HG02885 (cell line): ENCODE measurements around the gene MEMO1.
"Not testable (repeated sequence)": the region's sequence is repeated elsewhere in the genome, so short reads cannot be mapped to it uniquely, and the experiment has no call there.

Experiments used
- ATAC-seq: cut with Tn5 transposase; IDR thresholded peaks from one replicate; pipeline ENCODE4 v1.9.1; 2021; ENCODE audit warnings: mild to moderate bottlenecking; ENCODE audit not compliant: unreplicated experiment, poor library complexity

The MEMO1 gene

DNA sequence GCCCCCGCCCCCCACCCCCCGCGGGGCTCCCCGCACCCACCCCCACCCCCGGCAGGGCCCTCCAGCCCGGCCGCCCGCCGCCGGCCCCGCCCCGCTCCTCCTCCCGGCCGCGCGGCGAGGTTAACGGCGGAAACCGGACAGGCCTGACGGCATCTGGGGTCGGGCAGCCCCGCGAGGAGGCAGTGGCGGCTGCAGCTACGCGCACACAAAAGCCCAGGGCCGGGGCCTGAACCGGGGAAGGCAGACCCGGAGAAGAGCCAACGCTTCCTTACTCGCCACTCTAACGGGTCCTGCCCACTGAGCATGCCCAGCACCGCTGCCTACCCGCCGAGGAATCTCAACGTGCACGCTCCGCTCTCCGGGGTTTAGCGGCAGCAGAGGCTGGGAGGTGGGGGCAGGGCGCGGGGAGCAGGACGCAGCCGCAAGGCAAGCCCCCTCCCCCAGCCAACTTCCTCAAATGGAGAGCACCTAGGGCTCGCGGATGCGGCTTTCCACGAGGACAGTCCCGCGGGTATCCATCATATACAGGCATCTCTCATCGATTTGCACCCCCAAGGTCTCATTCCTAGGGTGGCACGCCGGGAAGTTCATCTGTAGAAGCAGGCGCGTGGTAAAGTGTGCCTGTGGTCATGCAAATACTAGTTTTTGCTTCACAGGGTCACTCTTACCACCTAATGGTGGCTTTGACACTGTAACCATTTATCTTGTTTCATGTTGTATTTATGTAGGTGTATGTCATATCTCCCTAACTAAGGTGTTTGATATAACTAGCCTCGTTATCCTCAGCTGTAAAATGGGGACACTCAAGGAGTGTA, at the start of gene MEMO1:
TSS of gene MEMO1 (minus strand) at position 339 of the 815 bp plus-strand sequence. CDS start 761 bp downstream, outside the sequence.
- peak; percentile 70 for ATAC-seq

DNA sequence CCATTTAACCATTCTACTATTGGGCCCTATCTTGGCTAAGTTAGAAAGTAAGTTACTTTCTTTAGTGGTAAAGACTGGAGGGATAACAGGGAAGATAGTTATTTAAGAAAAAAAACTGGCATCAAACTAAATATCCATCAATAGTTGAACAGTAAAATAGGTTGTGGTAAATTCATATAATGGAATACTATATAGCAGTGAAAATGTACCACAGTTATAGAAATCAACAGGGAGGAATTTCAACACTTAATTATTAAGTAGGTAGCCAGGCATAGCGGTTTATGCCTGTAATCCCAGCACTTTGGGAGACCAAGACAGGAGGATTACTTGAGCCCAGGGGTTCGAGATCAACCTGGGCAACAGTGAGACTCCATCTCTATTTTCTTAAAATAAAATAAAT, 49.5 kb upstream of the MEMO1 start:
- ATAC-seq: no peak

DNA sequence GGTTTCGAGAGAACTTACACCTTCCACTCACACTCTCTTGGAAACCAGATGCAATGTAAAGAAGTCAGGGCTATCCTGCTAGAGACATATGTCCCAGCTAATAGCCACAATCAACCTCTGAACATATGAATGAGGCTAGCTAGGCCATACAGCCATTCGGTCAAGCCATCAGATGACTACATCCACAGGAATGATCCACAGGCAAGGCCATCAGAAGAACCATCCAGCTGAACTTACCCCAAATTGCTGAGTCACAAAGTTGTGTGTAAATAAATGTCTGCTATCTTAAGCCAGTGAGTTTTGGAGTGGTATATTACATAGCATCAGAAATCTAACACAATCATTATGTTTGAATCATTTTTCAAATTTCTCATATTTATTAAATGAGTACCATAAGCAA, 47.3 kb upstream of the MEMO1 start:
- ATAC-seq: no peak

DNA sequence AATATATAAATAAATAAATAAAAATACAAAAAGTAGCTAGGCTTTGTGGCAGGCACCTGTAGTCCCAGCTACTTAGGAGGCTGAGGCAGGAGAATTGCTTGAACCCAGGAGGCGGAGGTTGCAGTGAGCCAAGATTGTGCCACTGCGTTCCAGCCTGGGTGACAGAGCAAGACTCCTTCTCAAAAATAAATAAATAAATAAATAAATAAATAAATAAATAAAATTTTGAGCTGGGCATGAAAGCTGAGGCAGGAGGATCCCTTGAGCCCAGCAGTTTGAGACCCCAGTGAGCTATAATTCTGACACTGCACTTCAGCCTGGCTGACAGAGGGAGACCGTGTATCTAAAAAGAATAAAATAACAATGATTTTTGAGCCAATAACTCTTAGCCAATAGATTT, 43.8 kb upstream of the MEMO1 start:
- ATAC-seq: not testable (repeated sequence)

DNA sequence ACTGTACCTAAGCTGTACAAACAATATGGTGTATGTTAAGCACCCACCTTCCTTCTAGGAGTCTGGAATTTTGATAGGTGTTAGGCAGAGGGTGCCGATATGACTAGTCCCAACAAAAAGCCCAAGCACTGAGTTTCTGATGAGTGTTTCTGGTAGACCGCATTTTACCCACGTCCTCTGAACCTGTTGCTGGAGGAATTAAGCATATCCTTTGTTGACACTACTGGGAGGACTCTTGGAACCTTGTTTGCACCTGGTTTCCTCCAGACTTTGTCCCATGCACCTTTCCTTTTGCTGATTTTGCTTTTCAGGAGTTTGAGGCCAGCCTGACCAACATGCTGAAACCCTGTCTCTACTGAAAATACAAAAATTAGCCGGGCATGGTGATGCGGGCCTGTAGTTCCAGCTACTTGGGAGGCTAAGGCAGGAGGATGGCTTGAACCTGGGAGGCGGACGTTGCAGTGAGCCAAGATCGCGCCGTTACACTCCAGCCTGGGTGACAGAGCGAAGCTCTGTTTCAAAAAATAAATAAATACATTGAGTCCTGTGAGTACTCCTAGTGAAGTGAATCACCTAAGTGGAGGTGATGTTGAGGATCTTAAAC, 41.1 kb upstream of the MEMO1 start:
- no peak for ATAC-seq

DNA sequence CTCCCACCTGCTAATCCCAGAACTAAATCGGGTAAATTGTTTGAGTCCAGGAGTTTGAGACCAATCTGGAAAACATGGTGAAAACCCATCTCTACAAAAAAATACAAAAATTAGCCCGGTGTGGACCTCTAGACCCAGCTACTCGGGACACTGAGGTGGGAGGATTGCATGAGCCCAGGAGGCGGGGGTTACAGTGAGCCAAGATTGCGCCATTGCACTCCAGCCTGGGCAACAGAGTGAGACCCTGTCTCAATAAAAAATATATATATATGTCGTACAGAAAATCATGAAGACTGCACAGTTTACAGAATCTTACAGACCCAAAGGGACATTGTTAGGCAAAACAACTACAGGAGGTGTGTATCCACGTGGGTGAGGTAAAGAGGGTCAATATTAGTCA, 32.8 kb upstream of the MEMO1 start:
- ATAC-seq: no peak

DNA sequence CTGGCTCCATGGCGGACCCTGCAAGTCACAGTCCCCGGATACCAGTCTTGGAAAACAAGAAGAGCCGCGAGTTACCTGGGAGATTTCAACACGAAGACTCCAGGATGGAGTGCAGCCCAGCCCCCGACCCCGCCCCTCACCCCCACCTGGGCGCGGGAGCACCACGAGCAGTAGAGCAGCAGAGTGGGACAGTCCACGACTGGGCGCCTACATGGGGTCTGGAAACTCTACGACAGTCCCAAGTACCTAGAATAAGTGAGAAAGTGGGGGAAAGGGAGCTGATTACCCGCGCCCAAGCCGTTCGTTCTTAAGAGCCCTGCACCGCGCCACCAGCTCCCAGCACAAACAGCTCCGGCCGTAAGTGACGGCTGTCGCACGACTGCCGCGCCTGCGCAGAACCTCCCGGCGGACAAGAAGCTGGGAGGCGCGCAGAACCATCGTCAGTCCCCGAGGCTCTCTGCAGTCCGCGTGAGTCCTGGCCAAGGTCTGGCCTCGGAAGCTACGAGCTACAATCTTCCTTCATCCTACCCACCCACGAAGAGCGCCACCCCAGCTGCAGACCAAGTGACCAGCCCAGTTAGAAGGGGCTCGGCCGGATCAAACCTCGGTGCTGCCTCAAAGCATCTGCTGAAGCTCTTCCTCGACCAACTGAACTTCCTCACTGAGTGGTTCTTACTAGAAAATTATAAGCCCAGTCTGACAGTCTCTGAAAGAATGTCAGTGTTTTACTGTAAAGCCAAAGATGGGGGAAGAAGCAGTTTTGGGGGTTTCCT, 28.8 kb upstream of the MEMO1 start, which contains the start of gene DPY30:
TSS of gene DPY30 (minus strand) at position 359 of the 773 bp plus-strand sequence. CDS start at position 10, 349 bp downstream.
- peak; percentile 90 for ATAC-seq

DNA sequence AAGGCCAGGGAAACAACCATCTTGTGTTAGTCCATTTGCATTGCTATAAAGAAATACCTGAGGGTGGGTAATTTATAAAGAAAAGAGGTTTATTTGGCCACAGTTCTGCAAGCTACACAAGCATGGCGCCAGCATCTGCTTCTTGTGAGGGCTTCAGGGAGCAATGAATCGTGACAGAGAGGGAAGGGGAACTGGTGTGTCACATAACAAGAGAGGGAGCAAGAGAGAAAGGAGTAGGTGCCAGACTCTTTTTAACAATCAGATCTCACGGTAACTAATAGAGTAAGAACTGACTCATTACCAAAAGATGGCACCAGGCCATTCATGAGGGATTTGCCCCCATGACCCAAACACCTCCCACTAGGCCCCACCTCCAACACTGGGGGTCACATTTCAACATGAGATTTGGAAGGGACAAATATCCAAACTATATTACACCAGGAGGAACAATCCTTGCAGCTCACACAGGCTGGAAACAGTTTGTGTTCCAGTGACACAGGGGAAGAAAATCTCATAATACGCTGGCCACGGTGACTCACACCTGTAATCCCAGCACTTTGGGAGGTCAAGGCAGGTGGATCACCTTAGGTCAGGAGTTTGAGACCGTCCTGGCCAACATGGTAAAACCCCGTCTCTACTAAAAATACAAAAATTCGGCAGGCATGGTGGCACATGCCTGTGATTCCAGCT, 23.5 kb upstream of the MEMO1 start:
- ATAC-seq: not testable (repeated sequence)

DNA sequence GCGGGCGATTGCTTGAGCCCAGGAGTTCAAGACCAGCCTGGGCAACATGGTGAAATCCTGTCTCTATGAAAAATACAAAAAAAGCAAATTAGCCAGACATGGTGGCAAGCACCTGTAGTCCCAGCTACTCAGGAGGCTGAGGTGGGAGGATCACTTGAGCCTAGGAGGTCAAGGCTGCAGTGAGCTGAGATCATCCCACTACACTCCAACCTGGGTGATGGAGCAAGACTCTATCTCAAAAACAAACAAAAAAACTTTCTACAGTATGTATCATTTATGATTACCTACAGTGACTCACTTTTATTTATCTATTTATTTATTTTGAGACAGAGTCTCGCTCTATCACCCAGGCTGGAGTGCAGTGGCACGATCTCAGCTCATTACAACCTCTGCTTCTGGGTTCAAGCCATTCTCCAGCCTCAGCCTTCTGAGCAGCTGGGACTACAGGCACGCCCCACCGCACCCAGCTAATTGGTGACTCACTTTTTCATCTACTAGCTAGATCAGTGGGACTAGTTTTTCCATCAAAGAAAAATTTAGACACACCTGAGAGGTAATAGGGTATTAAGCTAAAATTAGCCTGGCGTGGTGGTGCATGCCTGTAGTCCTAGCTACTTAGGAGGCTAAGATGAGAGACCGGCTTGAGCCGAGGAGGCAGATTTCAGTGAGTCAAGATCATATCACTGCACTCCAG, 8.1 kb upstream of the MEMO1 start:
- not testable (repeated sequence) for ATAC-seq

DNA sequence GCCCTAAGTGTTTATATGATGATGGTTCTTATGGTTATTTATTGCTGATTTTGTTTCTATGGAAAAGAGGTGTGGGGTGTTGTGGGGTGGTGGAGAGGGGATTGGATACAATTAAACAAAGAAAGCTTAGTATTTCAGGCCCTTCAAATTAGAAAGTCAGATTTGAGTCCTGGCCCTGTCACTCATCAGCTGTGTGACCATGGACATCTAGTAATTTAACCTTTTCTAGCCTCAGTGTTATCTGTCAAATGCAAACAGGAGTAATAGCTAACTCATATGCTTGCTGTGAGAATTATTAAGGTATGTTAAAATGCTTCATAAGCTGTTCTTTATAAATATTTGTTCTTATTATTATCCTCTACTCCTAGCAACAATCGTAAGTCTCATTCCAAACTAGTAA, 2.1 kb upstream of the MEMO1 start:
- no peak for ATAC-seq

DNA sequence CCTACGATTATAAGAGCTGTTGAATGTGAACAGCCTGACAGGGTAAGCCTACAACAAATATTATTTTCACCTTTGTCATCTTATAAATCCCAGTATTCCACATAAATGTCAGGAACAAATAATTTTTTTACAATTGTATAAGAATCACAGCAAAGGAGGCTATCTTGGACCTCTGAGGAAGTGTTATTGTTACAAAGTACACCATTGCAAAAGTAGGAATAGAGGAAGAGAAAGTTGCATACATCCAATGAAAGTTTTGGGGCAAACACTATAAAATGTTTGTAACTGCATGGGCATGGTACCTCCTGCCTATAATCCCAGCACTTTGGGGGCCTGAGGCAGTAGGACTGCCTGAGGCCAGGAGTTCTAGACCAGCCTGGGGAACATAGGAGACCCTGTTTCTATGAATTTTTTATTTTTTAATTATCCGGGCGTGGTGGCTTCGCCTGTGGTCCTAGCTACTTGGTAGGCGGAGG, 715 bp upstream of the MEMO1 start:
- no peak for ATAC-seq

DNA sequence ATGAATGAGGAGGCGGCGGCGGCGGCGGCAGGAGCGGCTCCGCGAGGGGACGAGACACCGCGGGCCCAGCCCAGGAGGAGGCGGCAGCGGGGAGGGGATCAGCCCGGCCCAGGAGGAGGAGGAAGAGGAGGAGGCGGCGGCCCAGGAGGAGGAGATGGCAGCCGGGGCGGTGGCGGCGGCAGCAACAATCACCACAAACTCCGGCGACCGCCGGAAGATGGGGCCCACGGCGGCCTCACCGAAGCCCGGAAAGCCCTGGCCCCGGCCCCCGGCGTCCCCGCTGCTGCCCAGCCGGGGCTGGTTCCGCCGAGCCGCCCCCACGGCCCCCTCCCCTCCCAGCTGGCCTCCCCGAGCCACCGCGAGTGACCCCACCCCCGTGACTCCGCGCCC, 533 bp downstream of the MEMO1 start:
- ATAC-seq: peak; percentile 60

DNA sequence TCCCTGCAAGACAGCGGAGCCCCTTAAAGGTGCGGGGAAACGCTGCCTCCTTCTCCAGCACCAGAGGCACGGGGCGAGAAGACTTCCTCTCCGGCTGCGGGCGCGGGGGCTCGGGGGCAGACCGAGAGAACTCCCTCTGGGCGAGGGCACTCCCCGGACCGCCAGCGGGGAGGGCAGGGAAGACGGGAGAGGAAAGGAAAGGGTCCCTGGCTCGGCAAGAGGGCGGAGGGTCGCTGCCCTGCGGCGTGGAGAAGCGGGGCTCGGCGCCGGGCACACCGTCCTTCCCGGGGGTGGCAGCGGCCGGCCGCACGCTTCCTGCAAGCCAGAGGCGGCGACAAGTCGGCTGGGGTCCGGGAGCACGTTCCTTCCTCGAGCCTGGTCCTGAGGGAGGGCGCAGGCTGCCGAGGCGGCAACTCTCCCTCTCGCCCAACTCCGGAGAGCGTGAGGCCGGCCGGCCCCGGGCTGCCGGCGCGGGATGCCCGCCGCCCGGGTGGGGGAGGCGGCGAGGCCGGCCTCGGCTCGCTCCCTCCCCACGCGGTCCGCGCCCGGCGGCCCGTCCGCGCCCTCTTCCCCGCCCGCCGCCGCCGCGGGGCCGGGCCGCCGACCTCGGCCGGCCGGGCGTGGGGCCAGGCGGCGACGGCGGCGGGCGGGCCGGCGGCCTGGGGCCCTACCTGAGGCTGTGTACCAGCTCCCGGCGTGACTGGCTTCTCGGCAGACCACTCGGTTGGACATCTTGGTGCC, 1.1 kb downstream of the MEMO1 start:
- ATAC-seq: peak; percentile 30

DNA sequence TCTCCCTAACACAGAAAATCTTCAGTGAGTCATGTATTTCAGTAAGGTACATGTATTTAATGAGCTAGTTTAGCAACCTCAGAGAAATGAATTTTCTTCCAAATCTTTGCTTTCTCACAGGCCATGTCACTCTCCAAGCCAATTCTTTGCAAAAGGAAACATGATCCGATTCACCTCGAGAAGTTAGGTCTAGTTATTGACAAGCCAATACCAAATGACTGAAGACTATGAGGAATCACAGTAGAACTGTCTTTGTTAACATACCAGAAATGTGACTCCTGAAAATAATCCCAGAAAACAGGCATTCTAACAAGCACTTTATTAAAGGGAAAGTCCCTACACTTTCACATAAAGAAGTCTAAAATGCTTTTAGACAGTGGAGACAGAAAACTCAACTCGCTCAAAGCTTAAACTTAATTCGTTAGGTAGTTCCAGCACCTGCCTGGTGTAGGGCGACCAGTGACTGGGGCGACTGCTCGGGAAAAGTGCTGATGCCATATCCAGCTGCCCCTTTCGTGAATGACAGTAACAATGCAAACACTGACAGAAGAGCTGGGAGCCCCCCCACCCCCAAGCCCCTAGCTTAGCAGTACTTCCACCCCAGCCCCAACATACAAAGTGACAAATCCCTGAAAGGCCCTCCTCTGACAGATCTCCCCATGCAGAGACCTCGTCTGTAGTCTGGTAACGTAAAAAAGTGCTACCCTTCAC, 1.8 kb downstream of the MEMO1 start:
- ATAC-seq: no peak

DNA sequence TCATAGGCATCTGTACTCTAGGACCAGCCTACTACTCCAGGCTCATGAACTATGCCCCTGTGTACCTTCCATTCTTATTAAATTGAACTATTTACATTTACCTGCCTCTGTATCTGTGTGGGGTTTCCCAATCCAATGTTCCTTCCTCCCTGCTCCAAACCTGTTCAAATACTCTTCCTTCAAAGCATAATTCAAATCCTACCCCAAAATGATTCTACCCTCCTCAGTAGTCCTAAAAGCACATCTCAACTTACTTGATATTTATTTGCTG, 3.8 kb downstream of the MEMO1 start:
- ATAC-seq: no peak

DNA sequence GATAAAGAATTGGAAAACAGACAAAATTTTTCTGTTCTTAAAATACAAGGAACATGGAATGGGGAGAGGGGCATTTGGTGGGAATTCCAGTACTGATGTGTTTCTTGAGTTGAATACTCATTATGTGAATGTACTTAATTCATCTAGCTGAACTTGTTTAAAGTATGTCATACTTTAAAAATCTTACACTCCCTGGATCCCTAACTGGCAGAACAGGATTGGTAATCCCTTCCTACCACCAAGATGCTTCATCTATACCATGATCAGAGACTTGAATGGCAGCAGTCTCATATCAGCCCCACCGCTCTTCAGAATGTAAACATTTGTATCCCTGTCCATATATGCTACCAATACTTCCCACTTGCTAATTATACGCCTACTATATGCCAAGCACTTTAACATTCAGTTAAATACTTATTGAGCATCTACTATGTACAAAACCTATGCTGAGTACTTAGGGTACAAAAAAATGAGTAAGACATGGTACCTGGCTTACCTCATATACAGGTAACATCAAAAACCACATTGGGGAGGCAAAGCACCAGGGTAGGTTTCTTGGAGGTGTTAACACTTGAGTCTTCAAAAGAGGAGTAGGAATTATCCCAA, 5.3 kb downstream of the MEMO1 start:
- no peak for ATAC-seq

DNA sequence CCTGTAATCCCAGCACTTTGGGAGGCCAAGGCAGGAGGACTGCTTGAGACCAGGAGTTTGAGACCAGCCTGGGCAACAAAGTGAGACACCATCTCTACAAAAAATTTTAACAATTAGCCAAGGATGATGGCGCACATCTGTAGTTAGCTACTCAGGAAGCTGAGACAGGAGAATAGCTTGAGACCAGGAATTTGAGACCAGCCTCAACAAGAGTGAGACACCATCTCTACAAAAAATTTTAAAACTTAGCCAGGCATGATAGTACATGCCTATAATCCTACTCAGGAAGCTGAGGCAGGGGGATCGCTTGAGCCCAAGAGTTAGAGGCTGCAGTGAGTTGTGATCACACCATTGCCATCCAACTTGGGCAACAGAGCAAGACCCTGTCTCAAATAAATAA, 7.0 kb downstream of the MEMO1 start:
- ATAC-seq: no peak

DNA sequence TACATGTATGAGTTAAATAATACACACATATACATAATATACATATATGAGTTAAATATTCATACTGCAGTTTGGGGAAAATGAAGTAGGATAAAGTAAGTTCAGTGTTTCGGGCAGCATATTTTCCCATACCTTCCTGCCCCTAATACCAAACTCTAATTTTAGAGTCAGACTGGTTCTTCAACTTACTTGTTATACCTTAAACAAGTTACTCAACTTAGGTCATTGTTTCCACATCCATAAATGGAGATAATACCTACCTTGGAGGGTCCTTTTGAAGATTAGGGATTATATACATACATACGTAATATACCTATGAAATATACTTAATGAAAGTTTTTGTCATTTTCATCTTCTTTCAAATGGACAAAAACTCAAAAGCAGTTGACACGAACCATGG, 8.4 kb downstream of the MEMO1 start:
- ATAC-seq: no peak
